ENCODE measurements around the gene SSMEM1.
"Not testable (repeated sequence)": the region's sequence is repeated elsewhere in the genome, so short reads cannot be mapped to it uniquely, and the experiment has no call there.

The SSMEM1 gene

DNA sequence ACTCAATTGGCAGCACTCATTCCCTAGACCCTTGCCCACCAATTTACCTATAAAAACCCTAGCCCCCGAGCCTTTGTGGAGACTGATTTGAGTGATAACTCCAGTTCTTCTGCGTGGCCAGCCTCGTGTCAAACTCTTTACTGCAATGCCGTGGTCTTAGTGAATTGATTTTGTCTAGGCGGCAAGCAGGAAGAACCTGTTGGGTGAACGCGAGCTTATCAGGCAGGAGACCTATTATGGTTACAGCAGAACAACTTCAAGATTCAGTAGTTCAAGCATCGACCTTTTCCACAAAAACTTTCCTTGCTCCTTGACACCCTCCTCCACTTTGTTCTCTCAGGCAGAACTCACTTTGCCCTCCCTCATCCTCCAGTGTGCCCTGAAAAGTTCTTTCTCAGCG lies 12.2 kb downstream of the SSMEM1 start:
- no peak for DNase-seq (ENCODE audit: low read depth in 1 of 2, low spot score in 1 of 2)
- TF ChIP-seq JUND (IDR thresholded peaks at IDR 0.05; ENCODE audit: low read depth) = no peak
- in situ Hi-C loops (cut with HindIII; ENCODE audit: low pct_unique_long_range_greater_than_20kb, low sequenced_read_pairs) = no loop called here

DNA sequence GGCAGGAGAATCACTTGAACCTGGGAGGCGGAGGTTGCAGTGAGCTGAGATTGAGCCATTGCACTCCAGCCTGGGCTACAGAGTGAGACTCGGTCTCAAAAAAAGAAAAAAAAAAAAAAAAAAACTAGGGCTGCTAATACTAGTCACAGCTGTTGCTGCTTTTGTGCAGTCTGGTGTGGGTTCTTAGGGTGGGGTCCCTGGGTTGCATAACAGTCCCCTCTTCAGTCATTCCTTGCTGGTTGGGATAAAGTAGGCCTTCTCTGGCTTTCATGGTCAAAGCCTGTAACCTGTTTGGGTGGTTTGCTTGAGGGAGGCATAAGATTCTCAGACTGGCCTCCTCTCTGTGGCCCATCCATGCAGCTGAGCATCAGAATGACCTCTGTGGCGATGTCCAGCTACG lies 14.1 kb downstream of the SSMEM1 start:
- DNase-seq (ENCODE audit: low read depth in 1 of 2, low spot score in 1 of 2) = no peak

DNA sequence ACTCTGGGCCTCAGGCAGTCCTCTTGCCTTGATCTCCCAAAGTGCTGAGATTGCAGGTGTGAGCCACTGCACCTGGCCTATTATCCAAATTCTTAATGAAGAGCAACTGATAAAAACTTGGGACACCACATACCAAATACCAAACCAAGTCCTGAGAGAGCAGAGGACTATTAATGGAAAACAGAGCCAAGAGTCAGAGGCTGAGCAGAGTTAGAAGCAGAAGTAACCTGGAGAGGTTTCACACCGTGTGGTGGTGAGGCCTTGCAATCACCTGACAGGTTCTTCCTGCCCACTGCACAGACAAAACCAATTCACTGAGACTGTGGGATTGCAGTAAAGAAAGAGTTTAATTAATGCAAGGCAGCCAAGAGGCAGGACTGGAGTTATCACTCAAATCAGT lies 16.0 kb downstream of the SSMEM1 start:
- in situ Hi-C loops (cut with HindIII; ENCODE audit: low pct_unique_long_range_greater_than_20kb, low sequenced_read_pairs) = no loop called here
- TF ChIP-seq JUND (IDR thresholded peaks at IDR 0.05; ENCODE audit: low read depth) = no peak
- no peak for DNase-seq (ENCODE audit: low read depth in 1 of 2, low spot score in 1 of 2)

More for the DNA sequence above, 14.1 kb downstream of the SSMEM1 start:
- in situ Hi-C loops (cut with HindIII; ENCODE audit: low pct_unique_long_range_greater_than_20kb, low sequenced_read_pairs) = no loop called here
- no peak for TF ChIP-seq JUND (IDR thresholded peaks at IDR 0.05; ENCODE audit: low read depth)

DNA sequence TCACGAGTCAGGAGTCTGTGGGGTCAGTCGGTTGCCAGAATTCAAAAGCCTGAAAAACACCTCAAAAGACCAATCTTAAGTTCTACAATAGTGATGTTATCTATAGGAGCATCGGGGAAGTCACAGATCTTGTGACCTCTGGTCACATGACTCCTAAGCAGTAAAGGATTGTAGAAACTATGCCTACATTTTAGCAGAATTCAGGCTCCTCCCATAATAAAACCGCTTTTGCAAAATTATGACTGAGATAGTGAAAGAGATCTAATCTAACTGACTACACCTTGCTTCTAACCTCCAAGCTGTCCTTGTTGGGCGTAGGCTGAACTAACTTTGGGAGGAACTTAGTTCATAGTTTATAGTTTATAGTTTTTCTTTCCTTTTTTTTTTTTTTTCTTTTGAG lies 16.6 kb downstream of the SSMEM1 start:
- TF ChIP-seq JUND (IDR thresholded peaks at IDR 0.05; ENCODE audit: low read depth) = no peak
- no peak for DNase-seq (ENCODE audit: low read depth in 1 of 2, low spot score in 1 of 2)
- in situ Hi-C loops (cut with HindIII; ENCODE audit: low pct_unique_long_range_greater_than_20kb, low sequenced_read_pairs) = no loop called here

DNA sequence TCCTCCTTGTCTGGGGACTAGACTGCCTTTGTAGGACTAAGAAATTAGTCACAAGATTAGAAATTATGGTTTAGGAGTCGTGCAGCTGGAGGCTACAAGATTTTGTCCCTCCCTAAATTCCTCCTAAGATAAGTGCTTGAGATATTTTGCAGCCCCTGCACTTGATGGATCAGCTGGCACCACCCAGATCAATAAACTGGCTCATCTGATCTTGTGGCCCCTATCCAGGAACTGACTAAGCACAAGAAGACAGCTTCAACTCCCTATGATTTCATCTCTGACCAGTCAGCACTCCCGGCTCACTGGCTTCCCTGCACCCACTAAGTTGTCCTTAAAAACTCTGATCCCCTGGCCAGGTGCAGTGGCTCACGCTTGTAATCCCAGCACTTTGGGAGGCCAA lies 17.3 kb downstream of the SSMEM1 start:
- in situ Hi-C loops (cut with HindIII; ENCODE audit: low pct_unique_long_range_greater_than_20kb, low sequenced_read_pairs) = not testable (repeated sequence)

DNA sequence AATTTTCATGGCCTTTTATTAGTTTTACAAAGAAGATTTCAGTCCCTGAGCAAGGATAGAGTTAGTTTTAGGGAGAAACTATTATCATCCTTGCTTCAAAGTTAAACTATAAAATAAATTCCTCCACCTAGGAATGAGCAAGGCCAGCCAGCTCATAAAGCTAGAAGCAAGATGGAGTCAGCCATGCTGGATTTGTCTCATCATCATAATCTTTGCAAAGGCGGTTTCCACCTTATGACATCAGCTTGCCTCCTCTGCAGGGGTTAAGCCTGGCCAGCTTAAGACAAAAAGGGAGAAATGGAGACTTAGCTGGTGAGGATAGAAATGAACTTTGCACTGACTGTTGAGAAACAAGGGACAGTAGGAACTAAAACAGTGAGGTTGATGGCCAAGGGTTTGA lies 18.7 kb downstream of the SSMEM1 start:
- in situ Hi-C loops (cut with HindIII; ENCODE audit: low pct_unique_long_range_greater_than_20kb, low sequenced_read_pairs) = no loop called here
- no peak for TF ChIP-seq JUND (IDR thresholded peaks at IDR 0.05; ENCODE audit: low read depth)
- DNase-seq (ENCODE audit: low read depth in 1 of 2, low spot score in 1 of 2) = no peak

More for the DNA sequence above, 17.3 kb downstream of the SSMEM1 start:
- not testable (repeated sequence) for DNase-seq (ENCODE audit: low read depth in 1 of 2, low spot score in 1 of 2)

DNA sequence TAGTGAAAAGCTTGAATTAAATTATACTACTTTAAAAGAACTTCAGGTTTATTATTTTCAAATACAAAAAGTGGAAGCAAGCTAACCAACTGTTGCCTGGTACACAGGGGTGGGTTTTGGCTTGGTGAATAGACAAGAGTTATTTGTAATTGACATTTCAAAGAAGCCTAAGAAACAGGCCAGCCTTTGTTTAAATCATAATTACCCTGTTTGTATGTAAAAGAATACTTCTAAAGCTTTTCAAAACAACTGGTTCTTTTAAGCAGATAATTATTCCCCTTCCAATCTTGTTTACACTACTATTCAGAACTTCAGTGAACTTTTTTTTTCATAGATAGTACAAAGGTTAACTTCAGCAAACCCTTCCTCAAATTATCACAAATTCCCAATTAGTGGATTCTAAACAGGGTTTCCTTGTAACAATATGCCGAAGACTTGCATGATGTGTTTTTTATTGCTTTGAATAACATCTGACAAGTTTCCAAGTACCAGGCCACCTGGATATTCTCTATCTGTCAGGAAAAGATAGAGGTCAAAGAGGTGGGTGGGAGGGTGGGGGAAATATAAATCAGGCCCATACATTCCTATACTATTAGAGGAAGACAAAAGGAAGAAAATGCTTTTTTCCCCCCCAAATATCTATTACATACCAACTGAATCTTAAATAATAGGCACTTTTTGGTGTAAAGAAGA lies 20.4 kb downstream of the SSMEM1 start:
- in situ Hi-C loops (cut with HindIII; ENCODE audit: low pct_unique_long_range_greater_than_20kb, low sequenced_read_pairs) = no loop called here
- DNase-seq (ENCODE audit: low read depth in 1 of 2, low spot score in 1 of 2) = no peak
- no peak for TF ChIP-seq JUND (IDR thresholded peaks at IDR 0.05; ENCODE audit: low read depth)

DNA sequence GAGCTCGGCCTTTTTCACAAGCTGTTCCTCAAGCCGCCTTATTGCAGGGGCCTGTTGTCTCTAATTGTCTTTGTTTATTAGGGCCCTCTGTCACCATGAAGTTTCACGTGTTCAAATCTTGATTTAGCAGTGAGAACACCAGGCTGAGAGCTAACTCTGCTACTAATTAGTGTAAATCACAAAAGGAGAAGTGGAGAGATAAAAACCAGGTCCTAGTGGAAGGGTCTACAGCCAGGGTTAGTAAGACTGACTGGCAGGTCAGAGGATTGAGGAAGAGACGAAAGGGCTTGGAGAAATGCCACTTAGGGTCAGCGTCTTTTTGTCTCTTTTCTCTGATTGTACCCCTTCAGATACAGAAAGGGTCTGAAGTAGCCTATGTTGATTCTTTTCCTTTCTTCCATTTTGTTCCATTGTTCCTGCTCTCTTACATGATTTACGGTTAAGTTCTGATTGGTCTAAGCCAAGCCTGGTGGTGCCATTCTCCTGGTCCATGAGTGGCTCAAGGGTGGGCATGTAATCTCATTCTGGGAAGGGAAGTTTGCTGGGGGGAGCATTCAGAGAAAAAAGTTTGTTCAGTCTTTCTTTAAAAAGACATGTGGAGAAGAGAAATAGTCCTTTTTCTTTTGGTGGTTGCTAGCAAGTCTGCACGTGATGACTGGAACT lies 21.3 kb downstream of the SSMEM1 start:
- DNase-seq (ENCODE audit: low read depth in 1 of 2, low spot score in 1 of 2) = no peak
- in situ Hi-C loops (cut with HindIII; ENCODE audit: low pct_unique_long_range_greater_than_20kb, low sequenced_read_pairs) = no loop called here

DNA sequence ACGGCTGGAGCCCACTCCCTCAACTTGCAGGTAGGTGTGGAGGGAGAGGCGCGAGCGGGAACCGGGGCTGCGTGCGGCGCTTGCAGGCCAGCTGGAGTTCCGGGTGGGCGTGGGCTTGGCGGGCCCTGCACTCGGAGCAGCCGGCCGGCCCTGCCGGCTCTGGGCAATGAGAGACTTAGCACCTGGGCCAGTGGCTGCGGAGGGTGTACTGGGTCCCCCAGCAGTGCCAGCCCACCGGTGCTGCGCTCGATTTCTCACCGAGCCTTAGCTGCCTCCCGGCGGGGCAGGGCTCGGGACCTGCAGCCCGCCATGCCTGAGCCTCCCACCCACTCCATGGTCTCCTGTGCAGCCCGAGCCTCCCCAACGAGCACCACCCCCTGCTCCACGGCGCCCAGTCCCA lies 22.3 kb downstream of the SSMEM1 start:
- DNase-seq (ENCODE audit: low read depth in 1 of 2, low spot score in 1 of 2); in situ Hi-C loops (cut with HindIII; ENCODE audit: low pct_unique_long_range_greater_than_20kb, low sequenced_read_pairs): not testable (repeated sequence)

More for the DNA sequence above, 21.3 kb downstream of the SSMEM1 start:
- TF ChIP-seq JUND (IDR thresholded peaks at IDR 0.05; ENCODE audit: low read depth) = no peak

DNA sequence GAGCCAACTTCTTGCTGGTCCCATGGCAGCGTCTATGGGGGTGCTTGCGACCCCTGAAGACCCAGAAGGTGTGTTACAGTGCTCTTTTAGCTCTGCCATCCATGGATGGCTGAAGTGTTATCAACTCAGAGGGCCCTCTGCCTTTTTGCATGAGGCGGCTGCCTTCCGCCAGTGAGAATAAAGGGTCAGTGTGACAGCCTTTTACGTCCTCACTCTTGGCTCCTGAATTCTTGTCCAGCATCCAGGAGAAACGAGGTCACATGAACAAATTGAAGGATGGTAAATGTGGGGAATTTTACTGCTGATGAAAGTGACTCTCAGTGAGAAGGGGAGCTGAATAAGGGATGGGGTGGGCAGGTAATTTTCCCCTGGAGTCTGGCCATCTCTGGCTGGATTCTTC lies 24.1 kb downstream of the SSMEM1 start:
- no peak for DNase-seq (ENCODE audit: low read depth in 1 of 2, low spot score in 1 of 2)
- no peak for TF ChIP-seq JUND (IDR thresholded peaks at IDR 0.05; ENCODE audit: low read depth)
- in situ Hi-C loops (cut with HindIII; ENCODE audit: low pct_unique_long_range_greater_than_20kb, low sequenced_read_pairs) = no loop called here

DNA sequence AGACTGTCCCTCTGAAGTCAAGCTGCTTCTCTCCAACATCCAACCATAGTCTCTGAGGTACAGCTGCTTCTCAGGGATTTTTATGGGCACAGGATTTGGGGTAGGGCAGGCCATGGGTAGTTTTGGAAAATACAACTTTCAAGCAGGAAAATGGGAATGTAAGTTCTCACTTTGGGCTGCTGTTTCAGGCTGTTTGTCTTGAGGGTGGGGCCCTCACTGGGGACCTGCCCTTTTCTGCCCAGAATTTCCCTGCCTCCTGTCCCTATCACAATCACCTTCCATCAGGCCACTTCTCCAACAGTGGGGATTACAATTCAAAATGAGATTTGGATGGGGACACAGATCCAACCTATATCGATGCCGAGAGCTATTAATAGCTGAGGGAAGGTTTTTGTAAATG lies 24.5 kb downstream of the SSMEM1 start:
- DNase-seq (ENCODE audit: low read depth in 1 of 2, low spot score in 1 of 2) = no peak
- in situ Hi-C loops (cut with HindIII; ENCODE audit: low pct_unique_long_range_greater_than_20kb, low sequenced_read_pairs) = no loop called here
- no peak for TF ChIP-seq JUND (IDR thresholded peaks at IDR 0.05; ENCODE audit: low read depth)

DNA sequence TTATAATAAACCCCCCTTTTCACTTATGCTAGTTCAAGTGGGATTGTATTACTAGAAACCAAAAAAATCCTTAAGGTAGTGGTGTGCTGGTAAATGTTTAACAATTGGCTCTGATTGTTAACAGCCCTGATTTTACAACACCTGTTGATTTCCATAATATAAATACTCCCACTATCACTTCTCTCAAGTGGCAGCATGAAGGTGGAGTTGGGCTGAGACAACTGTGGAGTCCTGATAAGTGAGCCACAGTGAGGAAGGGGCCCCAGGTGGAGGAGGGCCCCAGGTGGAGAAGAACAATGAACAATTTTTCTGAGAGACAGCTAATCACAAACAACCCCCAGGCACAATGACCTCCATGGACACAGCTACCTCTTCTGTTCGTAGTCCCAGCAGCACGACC lies 26.4 kb downstream of the SSMEM1 start:
- DNase-seq (ENCODE audit: low read depth in 1 of 2, low spot score in 1 of 2) = no peak
- TF ChIP-seq JUND (IDR thresholded peaks at IDR 0.05; ENCODE audit: low read depth) = no peak
- in situ Hi-C loops (cut with HindIII; ENCODE audit: low pct_unique_long_range_greater_than_20kb, low sequenced_read_pairs) = no loop called here

DNA sequence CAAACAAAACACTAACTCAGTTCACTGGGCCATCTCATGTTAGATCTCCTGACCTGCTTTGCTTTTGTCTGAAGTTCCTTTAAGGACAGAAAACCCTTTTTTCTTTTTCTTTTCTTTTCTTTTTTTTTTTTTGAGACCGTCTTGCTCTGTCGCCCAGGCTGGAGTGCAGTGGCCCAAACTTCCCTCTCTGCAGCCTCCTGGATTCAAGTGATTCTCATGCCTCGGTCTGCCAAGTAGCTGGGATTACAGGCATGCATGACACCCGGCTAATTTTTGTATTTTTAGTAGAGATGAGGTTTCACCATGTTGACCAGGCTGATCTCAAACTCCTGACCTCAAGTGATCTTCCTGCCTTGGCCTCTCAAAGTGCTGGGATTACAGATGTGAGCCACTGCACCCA lies 28.7 kb downstream of the SSMEM1 start:
- in situ Hi-C loops (cut with HindIII; ENCODE audit: low pct_unique_long_range_greater_than_20kb, low sequenced_read_pairs); DNase-seq (ENCODE audit: low read depth in 1 of 2, low spot score in 1 of 2): not testable (repeated sequence)

DNA sequence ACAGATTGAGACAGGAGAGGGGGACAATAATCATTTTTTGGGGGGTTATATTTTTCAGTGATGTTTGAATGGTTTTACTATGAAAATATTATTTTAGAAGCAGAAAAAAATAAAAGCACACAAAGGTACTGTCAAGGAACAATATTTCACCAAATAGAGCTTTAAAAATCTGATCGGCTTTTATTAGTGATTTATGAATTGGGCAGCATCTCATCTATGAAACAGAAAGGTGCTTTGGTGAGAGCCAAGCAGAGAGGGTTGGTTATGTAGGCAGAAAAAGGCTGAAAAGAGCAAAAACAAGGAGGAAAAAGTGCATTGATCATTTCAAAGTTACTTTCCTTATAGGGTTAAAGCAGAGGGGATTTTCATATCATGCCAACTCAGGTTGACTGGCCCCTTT lies 32.6 kb downstream of the SSMEM1 start:
- TF ChIP-seq JUND (IDR thresholded peaks at IDR 0.05; ENCODE audit: low read depth) = no peak
- DNase-seq (ENCODE audit: low read depth in 1 of 2, low spot score in 1 of 2) = no peak
- in situ Hi-C loops (cut with HindIII; ENCODE audit: low pct_unique_long_range_greater_than_20kb, low sequenced_read_pairs) = no loop called here
